Measurements from ENCODE around the gene DEPP1.
A peak's percentile ranks its signal among the peaks of the same experiment; 100 is the strongest.

Gene DEPP1

DNA sequence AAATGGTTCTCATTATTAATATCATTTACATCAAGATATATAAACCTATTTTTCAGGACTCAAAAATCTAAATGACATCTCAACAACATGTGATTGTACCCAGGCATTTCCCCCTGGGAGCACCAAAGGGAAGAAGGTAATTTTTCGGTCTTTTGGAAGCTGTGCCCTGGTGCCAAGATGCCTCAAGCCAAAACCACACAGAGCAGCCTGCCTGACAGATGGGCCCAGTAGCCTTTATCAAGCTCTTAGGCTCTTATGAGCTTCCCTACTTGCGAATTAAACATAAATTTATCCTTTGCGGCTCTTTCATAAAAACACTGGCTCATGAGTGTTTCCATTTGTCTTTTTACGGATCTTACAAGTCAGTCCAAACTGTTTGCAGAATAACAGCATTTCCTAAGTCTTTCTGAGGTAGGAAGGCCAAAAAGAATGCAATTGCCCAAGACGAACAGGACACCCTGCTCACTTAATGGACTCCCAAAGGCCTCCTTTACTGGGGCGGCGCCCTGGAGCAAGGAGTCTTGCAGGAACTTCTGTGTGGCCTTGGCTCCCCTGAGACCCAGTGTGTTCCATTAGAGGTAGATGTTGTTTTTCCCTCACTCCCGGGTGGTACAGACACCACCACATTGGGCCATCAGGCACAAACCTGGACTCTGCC, 23.1 kb downstream of the DEPP1 start:
- TF ChIP-seq POLR2AphosphoS5 (IDR thresholded peaks at IDR 0.05; ENCODE audit: low read depth, low read length) (no peak), FOXP2 (optimal IDR thresholded peaks at IDR 0.05; ENCODE audit: borderline replicate concordance, extremely low read depth, extremely low read length, insufficient read depth) (no peak), SIN3A (IDR thresholded peaks at IDR 0.05; ENCODE audit: borderline replicate concordance, insufficient read depth, low read length) (no peak), TAF1 (IDR thresholded peaks at IDR 0.05; ENCODE audit: borderline replicate concordance, insufficient read depth, low read length) (no peak)
- TF ChIP-seq, protein P1, sequence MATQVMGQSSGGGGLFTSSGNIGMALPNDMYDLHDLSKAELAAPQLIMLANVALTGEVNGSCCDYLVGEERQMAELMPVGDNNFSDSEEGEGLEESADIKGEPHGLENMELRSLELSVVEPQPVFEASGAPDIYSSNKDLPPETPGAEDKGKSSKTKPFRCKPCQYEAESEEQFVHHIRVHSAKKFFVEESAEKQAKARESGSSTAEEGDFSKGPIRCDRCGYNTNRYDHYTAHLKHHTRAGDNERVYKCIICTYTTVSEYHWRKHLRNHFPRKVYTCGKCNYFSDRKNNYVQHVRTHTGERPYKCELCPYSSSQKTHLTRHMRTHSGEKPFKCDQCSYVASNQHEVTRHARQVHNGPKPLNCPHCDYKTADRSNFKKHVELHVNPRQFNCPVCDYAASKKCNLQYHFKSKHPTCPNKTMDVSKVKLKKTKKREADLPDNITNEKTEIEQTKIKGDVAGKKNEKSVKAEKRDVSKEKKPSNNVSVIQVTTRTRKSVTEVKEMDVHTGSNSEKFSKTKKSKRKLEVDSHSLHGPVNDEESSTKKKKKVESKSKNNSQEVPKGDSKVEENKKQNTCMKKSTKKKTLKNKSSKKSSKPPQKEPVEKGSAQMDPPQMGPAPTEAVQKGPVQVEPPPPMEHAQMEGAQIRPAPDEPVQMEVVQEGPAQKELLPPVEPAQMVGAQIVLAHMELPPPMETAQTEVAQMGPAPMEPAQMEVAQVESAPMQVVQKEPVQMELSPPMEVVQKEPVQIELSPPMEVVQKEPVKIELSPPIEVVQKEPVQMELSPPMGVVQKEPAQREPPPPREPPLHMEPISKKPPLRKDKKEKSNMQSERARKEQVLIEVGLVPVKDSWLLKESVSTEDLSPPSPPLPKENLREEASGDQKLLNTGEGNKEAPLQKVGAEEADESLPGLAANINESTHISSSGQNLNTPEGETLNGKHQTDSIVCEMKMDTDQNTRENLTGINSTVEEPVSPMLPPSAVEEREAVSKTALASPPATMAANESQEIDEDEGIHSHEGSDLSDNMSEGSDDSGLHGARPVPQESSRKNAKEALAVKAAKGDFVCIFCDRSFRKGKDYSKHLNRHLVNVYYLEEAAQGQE (IDR thresholded peaks at IDR 0.05; ENCODE audit: insufficient read depth in 1 of 2, low read depth in 2 of 2, low read length in 2 of 2) = no peak

DNA sequence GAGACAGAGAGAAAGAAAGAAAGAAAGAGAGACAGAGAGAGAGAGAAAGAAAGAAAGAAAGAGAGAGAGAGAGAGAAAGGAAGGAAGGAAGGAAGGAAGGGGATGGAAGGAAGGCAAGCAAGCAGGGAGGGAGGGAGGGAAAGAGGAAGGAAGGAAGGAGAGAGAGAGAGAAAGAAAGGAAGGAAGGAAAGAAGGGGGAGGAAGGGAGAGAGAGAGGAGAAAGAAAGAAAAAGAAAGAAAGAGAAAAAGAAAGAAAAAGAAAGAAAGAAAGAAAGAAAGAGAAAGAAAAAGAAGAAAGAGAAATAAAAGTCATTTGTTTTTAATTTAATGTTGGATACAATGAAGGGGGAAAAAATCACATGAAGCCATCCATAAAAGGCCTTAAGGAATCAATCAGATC, 23.6 kb downstream of the DEPP1 start:
- no peak for TF ChIP-seq POLR2AphosphoS5 (IDR thresholded peaks at IDR 0.05; ENCODE audit: low read depth, low read length)
- no peak for TF ChIP-seq SIN3A (IDR thresholded peaks at IDR 0.05; ENCODE audit: borderline replicate concordance, insufficient read depth, low read length)
- TF ChIP-seq TAF1 (IDR thresholded peaks at IDR 0.05; ENCODE audit: borderline replicate concordance, insufficient read depth, low read length) = no peak
- TF ChIP-seq, protein P1 (IDR thresholded peaks at IDR 0.05; ENCODE audit: insufficient read depth in 1 of 2, low read depth in 2 of 2, low read length in 2 of 2) = no peak
- no peak for TF ChIP-seq FOXP2 (optimal IDR thresholded peaks at IDR 0.05; ENCODE audit: borderline replicate concordance, extremely low read depth, extremely low read length, insufficient read depth)

DNA sequence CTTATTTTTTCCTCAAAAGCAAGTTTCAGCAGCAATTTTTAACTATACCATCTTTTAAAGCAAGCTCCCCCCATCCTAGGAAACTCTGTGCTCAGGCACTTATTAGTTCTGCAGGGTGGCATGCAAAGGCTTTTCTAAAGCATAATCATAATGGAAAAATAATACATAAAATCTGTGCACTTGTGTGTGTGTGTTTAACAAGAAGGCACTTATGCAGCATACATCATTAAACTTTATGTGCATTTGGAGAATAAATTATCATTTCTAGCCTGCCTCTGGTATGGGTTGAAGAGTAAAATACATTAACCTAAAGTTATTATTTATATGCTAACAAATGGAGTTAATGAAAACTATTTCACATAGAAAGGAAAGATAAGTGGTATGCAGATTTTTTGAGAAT, 24.6 kb downstream of the DEPP1 start:
- TF ChIP-seq FOXP2 (optimal IDR thresholded peaks at IDR 0.05; ENCODE audit: borderline replicate concordance, extremely low read depth, extremely low read length, insufficient read depth) (no peak), TAF1 (IDR thresholded peaks at IDR 0.05; ENCODE audit: borderline replicate concordance, insufficient read depth, low read length) (no peak), SIN3A (IDR thresholded peaks at IDR 0.05; ENCODE audit: borderline replicate concordance, insufficient read depth, low read length) (no peak), POLR2AphosphoS5 (IDR thresholded peaks at IDR 0.05; ENCODE audit: low read depth, low read length) (no peak)
- TF ChIP-seq, protein P1 (IDR thresholded peaks at IDR 0.05; ENCODE audit: insufficient read depth in 1 of 2, low read depth in 2 of 2, low read length in 2 of 2) = no peak

DNA sequence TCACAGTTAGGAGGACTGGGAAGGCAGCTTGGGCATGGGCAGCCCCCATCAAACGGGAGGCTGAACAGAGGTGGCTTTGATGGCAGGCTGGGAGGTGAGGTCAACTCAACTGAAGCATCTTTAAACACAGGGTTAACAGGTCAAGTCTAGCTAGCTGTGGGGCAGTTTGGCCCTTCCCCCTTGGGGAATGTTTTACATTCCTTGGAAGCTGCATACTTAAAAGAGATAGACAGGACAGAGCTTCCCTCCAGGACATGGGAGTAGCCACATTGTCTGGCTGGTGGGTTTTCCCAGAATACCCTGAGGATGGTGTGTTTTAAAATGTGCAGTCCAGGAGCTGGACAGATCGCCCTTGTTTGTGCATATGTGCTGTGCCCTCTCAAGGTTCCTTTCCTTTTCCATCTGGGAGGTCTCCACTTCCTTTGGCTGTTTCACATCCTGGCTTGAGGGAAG, 25.8 kb downstream of the DEPP1 start:
- TF ChIP-seq, protein P1 (IDR thresholded peaks at IDR 0.05; ENCODE audit: insufficient read depth in 1 of 2, low read depth in 2 of 2, low read length in 2 of 2) = peak in 1 of 2 experiments; percentile 67; a peak in 2 of 4 replicates
- no peak for TF ChIP-seq TAF1 (IDR thresholded peaks at IDR 0.05; ENCODE audit: borderline replicate concordance, insufficient read depth, low read length)
